ENCODE measurements around the gene WDR7. TPM values are rescaled to one million over a fixed set of nuclear protein-coding genes. Genes with fewer than 3 reads are reported as not detected.

The WDR7 gene
- total RNA-seq, 1 donor from 2014 or later, result 13.5 TPM

DNA sequence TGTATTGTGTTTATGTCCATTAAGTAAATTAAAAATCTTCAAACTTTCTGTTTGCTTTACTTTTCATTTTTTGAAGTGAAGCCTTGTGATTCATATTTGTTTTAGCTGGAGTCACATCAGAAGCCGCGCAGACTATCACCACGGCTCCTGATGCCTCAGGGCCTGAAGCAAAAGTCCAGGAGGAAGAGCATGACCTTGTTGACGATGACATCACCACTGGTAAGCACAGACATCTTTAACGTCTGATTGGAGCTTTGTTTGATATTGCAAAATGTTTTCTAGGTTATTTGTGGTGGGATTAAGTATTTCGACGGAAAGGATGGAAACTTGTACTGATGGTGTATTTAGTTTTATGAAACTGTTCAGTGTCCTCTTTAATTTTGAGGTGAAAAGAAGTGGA is 164.8 kb downstream of the WDR7 start:
- DNase-seq (ENCODE audit: low spot score in 2 of 2), result no peak
- Histone ChIP-seq H3K4me1 (no peaks in the 10 kb centered on the region), H3K9me3 (no peaks in the 10 kb centered on the region), H3K27me3 (no peaks in the 10 kb centered on the region), H3K27ac (no peak overlapping the region), H3K36me3 (peaks cover 0 to 8% of the 10 kb centered on the region in 2 donors), H3K4me3 (no peak overlapping the region)
- TF ChIP-seq, protein P1, sequence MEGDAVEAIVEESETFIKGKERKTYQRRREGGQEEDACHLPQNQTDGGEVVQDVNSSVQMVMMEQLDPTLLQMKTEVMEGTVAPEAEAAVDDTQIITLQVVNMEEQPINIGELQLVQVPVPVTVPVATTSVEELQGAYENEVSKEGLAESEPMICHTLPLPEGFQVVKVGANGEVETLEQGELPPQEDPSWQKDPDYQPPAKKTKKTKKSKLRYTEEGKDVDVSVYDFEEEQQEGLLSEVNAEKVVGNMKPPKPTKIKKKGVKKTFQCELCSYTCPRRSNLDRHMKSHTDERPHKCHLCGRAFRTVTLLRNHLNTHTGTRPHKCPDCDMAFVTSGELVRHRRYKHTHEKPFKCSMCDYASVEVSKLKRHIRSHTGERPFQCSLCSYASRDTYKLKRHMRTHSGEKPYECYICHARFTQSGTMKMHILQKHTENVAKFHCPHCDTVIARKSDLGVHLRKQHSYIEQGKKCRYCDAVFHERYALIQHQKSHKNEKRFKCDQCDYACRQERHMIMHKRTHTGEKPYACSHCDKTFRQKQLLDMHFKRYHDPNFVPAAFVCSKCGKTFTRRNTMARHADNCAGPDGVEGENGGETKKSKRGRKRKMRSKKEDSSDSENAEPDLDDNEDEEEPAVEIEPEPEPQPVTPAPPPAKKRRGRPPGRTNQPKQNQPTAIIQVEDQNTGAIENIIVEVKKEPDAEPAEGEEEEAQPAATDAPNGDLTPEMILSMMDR (IDR thresholded peaks at IDR 0.05), result no peak
- intact Hi-C loops (cut with DNase I), result no loop called here

DNA sequence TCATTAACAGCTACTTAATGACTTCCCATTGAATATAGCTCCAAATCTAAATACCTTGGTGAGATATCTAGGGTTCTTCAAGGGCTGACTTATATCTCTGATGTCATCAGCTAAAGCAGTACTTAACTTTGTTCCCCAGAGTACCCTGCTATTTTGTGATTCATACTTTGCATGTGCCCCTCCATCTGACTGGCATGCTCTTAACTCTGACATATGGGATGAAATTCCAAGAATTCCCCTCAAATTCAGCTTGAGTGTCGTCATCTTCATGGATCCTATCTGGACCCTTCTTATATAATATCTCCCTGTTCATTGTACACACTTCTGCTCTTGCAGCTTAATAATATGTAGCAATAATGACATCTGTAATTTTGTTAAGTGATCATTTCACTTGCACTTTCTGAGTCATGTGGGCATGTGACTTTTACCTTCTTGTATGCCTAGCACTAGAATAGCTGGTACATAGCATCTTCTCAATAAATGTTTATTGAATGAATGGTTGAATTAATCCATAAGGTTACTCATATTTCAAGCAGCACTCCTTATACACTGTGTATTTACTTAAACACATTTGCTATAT is 172.9 kb downstream of the WDR7 start:
- no peak for DNase-seq (ENCODE audit: low spot score in 2 of 2)
- TF ChIP-seq, protein P1 (IDR thresholded peaks at IDR 0.05), result no peak
- intact Hi-C loops (cut with DNase I), result no loop called here
- no peaks in the 10 kb centered on the region for H3K9me3 ChIP-seq
- H3K4me1 ChIP-seq, result no peaks in the 10 kb centered on the region
- no peak overlapping the region for H3K27ac ChIP-seq
- H3K4me3 ChIP-seq, result no peak overlapping the region
- no peaks in the 10 kb centered on the region for H3K27me3 ChIP-seq
- H3K36me3 ChIP-seq, result no peaks in the 10 kb centered on the region

DNA sequence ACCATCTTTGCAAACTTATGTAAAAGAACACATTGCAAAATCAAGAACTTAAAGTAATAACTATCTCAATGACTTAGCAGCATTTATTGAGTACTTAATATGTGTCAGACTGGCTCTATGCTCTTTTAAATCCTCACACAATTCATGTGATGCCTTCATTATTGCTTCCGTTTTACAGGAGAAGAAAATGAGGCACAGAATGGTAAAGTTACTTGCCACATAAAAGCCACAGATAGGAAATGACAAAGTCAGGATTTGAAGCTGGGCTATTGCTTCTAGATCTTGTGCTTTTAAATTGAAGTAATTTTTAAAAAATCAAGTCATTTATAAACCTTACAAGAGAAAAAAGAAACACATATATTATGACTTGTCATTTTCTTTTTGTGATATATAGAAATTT is 174.2 kb downstream of the WDR7 start:
- intact Hi-C loops (cut with DNase I), result no loop called here
- TF ChIP-seq, protein P1 (IDR thresholded peaks at IDR 0.05), result no peak
- Histone ChIP-seq H3K36me3 (no peaks in the 10 kb centered on the region), H3K9me3 (no peaks in the 10 kb centered on the region), H3K27me3 (no peaks in the 10 kb centered on the region), H3K27ac (no peak overlapping the region), H3K4me1 (no peaks in the 10 kb centered on the region), H3K4me3 (no peak overlapping the region)
- DNase-seq (ENCODE audit: low spot score in 2 of 2), result no peak

DNA sequence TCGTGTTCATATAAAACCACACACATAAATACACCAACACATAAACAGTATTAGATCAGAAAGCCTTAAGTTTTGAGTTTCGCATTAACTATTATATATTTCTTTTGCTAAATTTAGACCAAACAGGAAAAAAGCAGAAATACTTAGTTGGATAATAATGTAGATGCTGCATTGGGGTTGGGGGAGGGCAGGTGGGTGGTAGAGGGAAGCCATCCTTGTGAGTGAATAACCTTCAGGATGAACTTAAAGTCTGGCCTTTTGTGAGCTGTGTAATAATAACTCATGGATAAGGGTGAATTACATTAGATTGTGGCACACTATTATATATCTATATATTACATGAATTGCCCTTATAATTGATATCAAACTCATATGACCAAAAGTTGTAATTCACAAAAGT is 174.7 kb downstream of the WDR7 start:
- TF ChIP-seq, protein P1 (IDR thresholded peaks at IDR 0.05), result no peak
- no peak overlapping the region for H3K27ac ChIP-seq
- intact Hi-C loops (cut with DNase I), result no loop called here
- H3K9me3 ChIP-seq, result no peaks in the 10 kb centered on the region
- no peaks in the 10 kb centered on the region for H3K4me1 ChIP-seq
- no peaks in the 10 kb centered on the region for H3K36me3 ChIP-seq
- H3K27me3 ChIP-seq, result no peaks in the 10 kb centered on the region
- DNase-seq (ENCODE audit: low spot score in 2 of 2), result no peak
- no peak overlapping the region for H3K4me3 ChIP-seq

DNA sequence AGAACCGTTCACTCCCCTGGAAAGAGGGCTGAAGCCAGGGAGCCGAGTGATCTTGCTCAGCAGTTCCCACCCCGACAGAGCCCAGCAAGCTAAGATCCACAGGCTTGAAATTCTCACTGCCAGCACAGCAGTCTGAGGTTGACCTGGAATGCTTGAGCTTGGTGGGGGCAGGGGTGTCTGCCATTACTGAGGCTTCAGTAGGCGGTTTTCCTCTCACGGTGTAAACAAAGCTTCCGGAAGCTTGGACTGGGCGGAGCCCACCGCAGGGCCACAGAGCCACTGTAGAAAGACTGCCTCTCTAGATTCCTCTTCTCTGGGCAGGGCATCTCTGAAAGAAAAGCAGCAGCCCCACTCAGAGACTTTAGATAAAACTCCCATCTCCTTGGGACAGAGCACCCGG is 180.8 kb downstream of the WDR7 start:
- TF ChIP-seq, protein P1 (IDR thresholded peaks at IDR 0.05), result no peak
- Histone ChIP-seq H3K4me1 (no peaks in the 10 kb centered on the region), H3K27me3 (no peaks in the 10 kb centered on the region), H3K27ac (no peak overlapping the region), H3K4me3 (no peak overlapping the region), H3K9me3 (no peaks in the 10 kb centered on the region), H3K36me3 (no peaks in the 10 kb centered on the region)
- DNase-seq (ENCODE audit: low spot score in 2 of 2), result no peak
- intact Hi-C loops (cut with DNase I), result no loop called here

DNA sequence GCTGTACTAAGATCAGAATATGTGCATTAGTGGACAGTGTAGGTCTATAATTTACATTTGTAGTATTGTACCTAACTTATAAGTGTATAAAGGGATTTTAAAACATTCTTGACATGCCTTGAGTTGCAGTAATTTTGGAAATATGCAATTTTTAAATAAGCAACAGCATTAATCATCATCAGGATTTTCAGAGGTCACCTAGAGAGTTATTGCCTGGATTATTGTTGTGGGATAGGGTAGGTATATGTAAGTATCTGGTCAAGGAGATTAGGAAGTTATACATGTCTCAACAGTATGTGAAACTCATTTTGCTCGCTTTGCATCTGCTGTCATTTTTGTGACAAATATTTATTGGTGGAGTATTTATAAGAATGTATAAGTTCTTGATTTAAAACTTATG is 184.2 kb downstream of the WDR7 start:
- TF ChIP-seq, protein P1 (IDR thresholded peaks at IDR 0.05), result no peak
- Histone ChIP-seq H3K9me3 (no peaks in the 10 kb centered on the region), H3K4me3 (no peak overlapping the region), H3K27me3 (no peaks in the 10 kb centered on the region), H3K36me3 (no peaks in the 10 kb centered on the region), H3K4me1 (no peaks in the 10 kb centered on the region), H3K27ac (no peak overlapping the region)
- intact Hi-C loops (cut with DNase I), result no loop called here
- DNase-seq (ENCODE audit: low spot score in 2 of 2), result no peak

Data from ascending aorta (tissue), 2 donors.